SH-SY5Y (cell line): ENCODE results near the gene XPC.

Experiments used
- GATA2 ChIP-seq: IDR thresholded peaks from 2 replicates; pipeline ENCODE4 v1.6.1; 2011; ENCODE audit warnings: mild to moderate bottlenecking, low read depth, low read length
- GATA3 ChIP-seq: IDR thresholded peaks from 2 replicates; pipeline ENCODE4 v1.6.1; 2011; ENCODE audit warnings: low read depth, mild to moderate bottlenecking, low read length, moderate library complexity

DNA sequence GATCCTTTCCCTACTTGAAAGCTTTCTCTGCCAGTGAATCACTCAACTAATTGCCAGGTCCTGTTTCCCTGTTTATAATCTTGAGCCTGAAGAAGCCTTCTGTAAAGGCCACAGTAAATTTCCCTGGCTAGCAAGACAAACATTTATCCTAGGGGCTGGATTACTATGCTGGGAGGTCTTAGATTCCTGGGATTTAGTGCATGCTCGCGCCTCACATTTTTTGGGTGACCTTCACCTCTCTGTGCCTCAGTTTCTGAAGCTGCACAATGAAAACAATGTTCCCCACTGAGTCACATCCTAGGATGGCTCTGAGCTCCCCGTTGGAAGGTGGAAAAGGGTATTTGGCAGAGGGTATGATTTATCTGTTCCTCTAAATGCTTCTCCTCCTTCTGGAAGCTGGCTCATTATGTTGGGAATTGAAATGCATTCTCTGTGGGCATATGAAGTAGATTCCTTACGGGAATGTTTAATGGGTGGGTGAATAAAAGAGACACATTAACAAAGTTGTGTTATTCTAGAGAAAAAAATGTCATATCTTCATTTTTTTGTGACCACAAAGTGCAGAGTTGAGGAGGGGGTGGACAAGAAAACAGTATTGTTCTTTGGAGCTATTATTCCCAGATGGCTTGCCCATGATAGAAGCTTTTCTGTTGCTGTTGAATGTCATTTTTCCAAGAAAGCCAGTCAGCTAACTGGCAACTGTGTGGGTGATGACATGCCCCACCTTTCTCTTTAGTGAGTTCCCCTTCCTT lies 32.6 kb upstream of the XPC start:
- TF ChIP-seq GATA3: no peak
- no peak for TF ChIP-seq GATA2
